GM18505 (cell line): ENCODE data around the gene TARS2.

ENCODE experiments used
- ATAC-seq: cut with Tn5 transposase; IDR thresholded peaks from one replicate; pipeline ENCODE4 v1.9.1; 2021; ENCODE audit not compliant: unreplicated experiment
- POLR2A ChIP-seq: IDR thresholded peaks from 4 replicates; pipeline ENCODE4 v1.6.1; 2011; ENCODE audit warnings: borderline replicate concordance; ENCODE audit not compliant: insufficient read depth, insufficient read length; ENCODE audit errors: extremely low read depth

Gene TARS2

DNA sequence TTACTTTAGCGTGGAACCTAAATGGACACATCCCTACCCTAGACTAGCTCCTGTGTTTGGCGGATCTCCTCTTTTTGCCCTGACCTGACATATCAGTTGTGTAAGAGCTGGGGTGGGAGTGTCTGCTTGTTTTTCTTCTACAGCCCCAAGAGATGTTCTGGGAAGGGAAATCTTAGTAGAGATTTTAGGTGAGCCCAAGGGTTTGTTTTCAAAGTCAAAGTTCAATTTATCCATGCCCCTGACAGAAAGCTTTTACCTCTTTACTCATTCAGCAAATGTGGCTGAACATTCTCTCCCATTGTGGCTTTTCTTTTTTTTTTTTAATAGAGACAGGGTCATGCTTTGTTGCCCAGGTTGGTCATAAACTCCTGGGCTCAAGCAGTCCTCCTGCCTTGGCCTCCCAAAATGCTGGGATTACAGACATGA lies 7.3 kb upstream of the TARS2 start:
- ATAC-seq = no peak
- TF ChIP-seq POLR2A = no peak

DNA sequence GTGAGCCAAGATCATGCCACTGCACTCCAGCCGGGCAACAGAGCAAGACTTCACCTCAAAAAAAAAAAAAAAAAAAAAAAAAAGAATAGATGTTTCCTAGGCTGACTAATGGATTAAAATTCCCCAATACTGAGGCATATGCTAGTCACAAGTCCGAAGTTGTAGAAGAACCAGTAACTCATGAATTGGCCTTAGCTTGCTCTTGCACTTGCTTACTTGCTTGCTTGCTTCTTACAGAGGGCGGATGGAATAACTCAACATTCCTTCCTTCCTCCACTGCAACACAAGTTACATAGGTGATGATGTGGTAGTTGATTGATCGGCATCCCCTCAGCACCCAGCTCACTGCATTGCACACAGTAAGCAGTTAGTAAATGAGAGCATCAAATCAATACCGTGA lies 2.8 kb upstream of the TARS2 start:
- ATAC-seq = no peak
- no peak for TF ChIP-seq POLR2A

DNA sequence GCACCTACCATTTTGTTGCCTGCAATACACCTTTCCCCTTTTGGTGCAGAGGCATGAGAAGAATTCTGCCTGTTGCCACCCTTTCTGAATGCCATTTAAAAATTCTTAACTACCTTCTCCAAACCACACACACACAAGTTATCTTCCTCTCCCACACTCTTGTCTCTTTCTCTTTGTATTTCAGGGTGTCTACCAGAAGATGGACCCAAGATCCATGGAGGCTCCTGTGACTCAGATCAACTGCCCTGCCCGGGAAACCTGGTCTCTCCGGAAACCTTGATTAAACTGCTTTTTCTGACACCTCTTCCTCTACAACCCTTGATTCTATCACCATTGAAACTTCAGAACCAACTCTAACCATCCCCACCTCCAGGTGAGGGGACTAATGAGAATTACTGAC lies 2.4 kb upstream of the TARS2 start:
- no peak for ATAC-seq
- TF ChIP-seq POLR2A = no peak

DNA sequence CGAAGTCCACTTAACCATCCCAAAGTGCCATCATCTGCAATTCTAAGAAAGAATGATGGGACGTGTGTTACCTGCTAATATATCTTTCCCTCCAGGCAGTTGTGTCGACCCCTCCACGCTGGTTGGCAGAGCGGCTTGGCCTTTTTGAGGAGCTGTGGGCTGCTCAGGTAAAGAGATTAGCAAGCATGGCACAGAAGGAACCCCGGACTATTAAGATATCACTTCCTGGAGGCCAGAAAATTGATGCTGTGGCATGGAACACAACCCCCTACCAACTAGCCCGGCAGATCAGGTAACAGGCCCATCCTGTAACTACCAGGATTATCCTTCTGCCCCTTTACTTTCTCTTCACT lies 520 bp downstream of the TARS2 start:
- no peak for TF ChIP-seq POLR2A
- ATAC-seq = peak; percentile 7

DNA sequence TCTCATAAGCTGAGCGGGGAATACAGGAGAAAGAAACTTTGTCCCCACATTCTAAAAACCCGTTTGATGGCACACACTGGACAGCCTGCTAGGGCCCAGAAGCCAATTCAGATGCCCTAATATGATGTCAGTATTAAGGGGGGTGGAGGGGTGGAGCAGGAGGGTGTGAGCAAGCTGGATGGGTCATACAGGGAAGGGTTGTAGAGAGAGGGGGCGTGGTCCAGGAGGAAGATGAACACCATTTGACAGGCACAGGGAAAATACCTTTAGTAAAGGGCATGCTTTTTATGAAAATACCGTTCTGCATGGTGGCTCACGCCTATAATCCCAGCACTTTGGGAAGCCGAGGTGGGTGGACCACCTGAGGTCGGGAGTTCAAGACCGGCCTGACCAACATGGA lies 6.0 kb downstream of the TARS2 start:
- no peak for TF ChIP-seq POLR2A
- no peak for ATAC-seq

DNA sequence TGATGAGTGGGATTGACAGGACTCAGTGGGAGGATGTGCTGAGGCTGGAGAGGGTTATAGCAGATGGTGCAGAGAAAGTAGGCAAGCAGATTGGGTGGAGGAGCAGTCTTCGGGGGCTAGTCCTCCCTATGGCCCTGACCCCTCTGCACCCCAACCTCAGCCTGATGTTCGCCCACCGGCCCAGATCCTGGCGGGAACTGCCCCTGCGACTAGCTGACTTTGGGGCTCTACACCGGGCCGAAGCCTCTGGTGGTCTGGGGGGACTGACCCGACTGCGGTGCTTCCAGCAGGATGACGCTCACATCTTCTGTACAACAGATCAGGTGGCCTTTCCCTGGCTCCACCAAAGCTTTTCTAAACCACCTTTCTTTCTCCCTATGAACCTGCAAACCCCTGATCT lies 11.1 kb downstream of the TARS2 start:
- no peak for ATAC-seq
- no peak for TF ChIP-seq POLR2A

DNA sequence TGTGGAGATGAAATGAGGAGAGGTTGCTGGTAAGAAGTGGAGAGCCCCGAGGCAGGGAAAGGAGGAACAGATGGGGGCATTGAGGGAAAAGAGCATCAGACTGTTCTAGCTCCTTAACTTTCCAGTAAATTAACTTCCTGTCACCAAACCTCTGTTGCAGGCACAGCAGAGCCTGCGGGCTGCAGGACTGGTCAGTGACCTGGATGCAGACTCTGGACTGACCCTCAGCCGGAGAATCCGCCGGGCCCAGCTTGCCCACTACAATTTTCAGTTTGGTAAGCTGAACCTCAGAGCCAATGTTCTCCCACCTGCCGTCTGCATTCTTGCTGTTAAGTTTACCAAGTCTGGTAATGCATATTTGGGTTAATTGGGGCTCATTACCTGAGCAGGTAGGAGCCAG lies 18.2 kb downstream of the TARS2 start:
- no peak for ATAC-seq
- no peak for TF ChIP-seq POLR2A

DNA sequence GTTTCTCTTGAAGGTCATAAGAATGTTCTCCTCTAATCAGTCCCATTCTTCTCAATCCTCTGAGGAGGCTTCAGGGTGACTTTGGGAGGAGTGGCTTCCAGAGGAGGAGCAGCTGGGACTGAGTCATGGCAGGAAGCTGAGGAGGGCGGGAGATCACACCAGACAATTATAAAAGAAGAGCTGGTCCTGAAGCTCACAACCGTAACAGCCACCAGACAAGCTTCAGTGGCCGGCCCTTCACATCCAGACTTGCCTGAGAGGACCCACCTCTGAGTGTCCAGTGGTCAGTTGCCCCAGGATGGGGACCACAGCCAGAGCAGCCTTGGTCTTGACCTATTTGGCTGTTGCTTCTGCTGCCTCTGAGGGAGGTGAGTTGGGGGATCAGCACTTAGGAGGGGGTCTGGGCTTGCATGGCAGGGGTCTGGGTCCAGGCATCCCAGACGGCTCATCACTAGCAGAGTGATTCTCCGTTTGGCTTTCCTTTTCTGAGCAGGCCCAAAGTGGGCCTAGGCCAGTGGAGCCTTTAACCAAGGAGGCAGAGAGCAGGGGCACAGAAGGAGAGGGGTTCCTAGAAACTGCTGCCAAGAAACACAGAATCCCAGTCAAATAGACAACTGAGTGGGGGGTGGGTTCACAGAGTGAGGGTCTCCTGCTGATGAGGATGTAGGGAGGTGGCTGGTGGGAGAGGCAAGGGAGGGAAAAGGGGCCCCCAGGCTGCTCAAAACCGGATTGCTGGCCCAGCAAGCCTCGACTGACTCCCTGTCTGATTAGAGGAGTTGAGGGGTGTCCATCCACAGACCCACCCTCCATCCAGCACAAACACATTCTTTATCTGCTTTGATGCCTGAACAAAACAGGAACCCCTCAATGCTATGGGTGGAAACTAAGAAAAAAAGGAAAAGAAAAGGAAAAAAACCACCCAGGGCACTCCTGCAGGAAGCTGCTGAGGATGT lies 21.0 kb downstream of the TARS2 start, which contains the start of gene ECM1:
TSS of gene ECM1 (plus strand) at position 198 of the 953 bp plus-strand sequence. CDS start at position 299, 101 bp downstream.
- ATAC-seq = no peak
- TF ChIP-seq POLR2A = no peak

DNA sequence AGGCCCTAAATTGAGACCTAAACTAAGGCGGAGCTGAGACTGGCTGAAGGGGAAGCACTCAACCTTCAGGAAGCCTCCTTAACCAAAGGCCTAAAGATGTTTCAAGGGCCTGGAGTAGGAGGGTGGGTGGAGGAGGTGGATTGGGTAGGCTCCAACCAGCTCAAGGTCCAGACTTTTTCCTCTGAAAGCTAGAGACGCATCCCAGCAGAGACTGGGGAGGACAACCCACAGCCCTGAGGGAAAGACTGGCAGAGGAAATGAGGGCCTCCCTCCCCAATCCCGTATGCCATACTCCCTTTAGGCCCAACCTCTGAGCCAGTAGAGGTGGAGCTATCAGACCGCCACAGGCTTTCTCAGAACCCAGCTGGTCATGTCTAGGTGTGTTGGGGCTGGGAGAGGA lies 21.8 kb downstream of the TARS2 start:
- no peak for ATAC-seq
- no peak for TF ChIP-seq POLR2A

DNA sequence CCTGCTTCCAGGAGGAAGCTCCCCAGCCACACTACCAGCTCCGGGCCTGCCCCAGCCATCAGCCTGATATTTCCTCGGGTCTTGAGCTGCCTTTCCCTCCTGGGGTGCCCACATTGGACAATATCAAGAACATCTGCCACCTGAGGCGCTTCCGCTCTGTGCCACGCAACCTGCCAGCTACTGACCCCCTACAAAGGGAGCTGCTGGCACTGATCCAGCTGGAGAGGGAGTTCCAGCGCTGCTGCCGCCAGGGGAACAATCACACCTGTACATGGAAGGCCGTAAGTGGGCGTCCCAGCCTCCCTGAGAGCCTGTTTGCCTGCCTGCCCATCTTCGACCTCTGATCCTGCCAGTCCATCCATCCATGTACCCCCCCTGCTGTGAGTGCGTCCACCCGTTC lies 24.3 kb downstream of the TARS2 start:
- no peak for TF ChIP-seq POLR2A
- ATAC-seq = no peak

DNA sequence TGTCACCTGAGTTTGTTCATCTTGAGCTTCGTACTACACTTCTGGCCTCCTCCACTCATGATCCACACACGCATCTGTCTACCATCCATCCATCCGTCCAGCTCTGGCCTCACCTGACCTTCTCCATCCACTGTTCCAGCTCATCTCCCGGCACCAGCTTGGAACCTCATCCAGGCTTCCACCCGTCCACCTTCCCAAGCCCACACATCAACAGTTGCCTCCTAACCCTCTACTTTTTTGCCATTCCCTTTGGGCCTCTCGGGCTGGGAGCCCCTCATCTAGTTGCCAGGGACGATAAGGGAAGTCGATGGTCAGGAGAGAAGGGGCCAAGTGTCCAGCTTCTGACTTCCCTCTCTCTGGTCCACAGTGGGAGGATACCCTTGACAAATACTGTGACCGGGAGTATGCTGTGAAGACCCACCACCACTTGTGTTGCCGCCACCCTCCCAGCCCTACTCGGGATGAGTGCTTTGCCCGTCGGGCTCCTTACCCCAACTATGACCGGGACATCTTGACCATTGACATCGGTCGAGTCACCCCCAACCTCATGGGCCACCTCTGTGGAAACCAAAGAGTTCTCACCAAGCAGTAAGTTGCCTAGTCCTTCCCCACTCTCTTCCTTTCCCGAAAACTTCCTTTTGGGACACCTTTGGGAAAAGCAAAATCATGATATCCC lies 24.9 kb downstream of the TARS2 start:
- no peak for ATAC-seq
- no peak for TF ChIP-seq POLR2A

DNA sequence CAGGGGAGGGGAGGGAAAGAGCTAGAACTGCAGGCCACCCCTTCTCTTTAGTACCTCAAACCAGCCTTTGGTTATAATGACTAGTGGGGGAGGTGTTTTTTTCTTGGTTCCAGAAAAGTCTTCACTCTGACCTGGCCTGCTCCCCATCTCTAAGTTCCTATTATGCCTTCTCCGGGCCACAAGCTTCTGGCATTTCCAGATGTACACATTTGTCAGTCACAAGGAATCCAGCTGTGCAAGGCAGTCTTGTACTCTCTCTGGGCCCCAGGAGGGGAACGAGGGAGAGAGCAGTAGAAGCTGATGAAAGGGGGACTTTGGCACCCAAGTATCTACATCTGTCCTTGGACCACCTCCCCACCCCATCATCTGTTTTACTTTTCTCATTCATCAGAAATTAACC lies 25.6 kb downstream of the TARS2 start:
- no peak for TF ChIP-seq POLR2A
- no peak for ATAC-seq

DNA sequence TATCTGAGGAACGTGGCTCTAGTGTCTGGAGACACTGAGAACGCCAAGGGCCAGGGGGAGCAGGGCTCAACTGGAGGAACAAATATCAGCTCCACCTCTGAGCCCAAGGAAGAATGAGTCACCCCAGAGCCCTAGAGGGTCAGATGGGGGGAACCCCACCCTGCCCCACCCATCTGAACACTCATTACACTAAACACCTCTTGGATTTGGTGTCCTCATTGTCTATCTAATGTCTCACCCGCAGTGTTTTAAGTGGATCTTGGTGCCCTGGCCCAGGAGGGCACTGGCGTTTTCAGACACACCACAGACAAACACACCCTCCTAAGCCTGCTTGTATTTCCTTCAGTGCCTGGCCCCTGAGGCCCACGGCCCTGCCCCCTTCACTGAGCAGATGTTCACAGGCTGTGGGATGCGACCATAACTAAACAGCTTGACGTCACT lies 26.2 kb downstream of the TARS2 start:
- ATAC-seq = no peak

DNA sequence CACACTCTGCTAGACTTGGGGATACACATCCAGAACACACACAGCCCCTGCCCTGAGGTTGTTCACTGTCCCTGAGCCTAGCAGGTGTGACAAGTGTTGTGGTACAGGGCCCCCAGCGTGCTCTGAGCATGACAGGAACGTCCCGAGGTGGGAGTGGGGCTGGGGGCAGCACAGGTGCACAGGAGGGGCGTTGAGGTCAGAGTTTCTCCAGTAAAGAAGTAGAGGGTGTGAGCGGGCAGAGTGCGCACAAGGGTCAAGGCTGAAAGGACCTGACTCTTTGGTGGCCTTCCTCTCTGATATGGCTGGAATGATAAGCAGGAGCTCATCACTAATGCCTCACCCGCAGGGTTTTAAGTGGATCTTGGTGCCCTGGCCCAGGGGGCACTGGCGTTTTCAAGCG lies 27.0 kb downstream of the TARS2 start:
- TF ChIP-seq POLR2A = no peak
- ATAC-seq = no peak

More for the DNA sequence above, 26.2 kb downstream of the TARS2 start:
- TF ChIP-seq POLR2A = no peak

DNA sequence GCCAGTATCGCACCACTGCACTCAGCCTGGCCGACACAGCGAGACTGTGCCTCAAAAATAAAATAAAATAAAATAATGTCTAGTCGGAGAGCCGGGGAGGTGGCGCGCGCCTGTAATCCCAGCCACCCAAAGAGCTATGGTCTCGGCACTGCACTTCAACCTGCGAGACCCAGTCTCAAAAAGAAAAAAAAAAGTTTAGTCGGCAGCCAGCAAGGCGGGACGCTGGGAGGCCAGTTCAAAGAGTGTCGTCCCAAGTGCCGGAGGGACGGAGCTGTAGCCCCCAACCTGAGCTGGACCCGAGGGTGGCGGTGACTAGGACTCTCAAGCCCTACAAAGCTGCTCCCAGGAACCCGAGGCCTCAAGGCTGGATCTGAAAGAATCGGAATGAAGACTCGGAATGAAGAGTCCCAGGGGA lies 27.7 kb downstream of the TARS2 start:
- no peak for ATAC-seq
- no peak for TF ChIP-seq POLR2A
